GM21619 (cell line): ENCODE results near the gene TBC1D1.

ENCODE experiments used
- ATAC-seq: cut with Tn5 transposase; IDR thresholded peaks from one replicate; pipeline ENCODE4 v1.9.1; 2021; ENCODE audit not compliant: unreplicated experiment

TBC1D1 gene

DNA sequence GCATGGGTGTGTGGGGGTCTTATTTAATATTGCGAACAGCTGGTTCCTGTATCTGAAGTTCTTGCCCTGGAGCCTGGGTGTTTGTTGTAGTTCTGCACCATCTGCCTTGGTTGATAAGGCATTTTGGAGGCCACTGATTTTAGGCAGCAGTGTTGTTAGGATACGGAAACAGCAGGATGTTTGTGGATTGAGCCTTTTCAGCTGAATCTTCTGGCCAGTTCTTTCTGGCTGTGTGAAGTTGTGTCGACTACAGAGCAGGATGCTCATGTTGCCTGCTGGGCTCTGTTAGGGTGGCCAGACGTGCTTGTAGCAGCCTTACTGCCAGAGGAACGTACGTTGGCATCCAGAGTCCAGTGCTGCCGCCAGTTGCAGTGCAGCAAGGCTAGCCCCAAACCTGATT, 203.5 kb downstream of the TBC1D1 start:
- no peak for ATAC-seq

DNA sequence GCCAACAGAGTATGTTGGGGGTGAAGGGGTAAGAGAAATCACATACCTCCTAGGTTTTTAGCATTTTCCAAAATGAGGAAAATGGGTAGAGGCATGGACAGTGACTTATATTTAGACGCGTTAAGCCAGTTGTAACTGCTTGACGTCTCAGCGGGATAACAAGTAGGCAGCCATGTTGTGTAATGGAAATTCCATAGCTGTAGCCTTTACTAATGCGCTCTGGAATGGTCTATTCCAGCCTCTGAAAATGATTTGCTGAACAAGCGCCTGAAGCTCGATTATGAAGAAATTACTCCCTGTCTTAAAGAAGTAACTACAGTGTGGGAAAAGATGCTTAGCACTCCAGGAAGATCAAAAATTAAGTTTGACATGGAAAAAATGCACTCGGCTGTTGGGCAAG, 204.8 kb downstream of the TBC1D1 start:
- no peak for ATAC-seq

DNA sequence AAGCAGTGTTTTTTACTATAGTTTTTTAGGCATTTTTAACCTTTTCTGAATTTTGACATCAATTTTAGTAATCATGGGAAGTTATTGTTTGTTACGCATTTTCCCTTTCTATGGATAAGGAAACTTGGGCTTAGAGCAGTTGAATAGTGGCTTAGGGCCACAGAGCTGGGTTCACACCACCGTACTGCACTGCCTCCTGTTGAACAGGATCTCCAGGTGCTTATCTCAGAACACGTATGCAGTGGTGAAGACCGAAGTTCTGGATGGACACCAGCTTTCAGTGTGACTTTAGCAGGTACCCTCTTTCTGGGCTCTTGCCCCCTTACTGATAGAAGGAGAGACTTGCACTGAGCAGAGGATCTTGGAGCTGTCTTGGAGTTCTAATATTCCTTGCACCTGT, 206.9 kb downstream of the TBC1D1 start:
- ATAC-seq: no peak

GRCh38 chr4:38099020-38099600, 208.2 kb downstream of the TBC1D1 start:
- no peak for ATAC-seq

GRCh38 chr4:38099908-38100407, 209.1 kb downstream of the TBC1D1 start:
- no peak for ATAC-seq

DNA sequence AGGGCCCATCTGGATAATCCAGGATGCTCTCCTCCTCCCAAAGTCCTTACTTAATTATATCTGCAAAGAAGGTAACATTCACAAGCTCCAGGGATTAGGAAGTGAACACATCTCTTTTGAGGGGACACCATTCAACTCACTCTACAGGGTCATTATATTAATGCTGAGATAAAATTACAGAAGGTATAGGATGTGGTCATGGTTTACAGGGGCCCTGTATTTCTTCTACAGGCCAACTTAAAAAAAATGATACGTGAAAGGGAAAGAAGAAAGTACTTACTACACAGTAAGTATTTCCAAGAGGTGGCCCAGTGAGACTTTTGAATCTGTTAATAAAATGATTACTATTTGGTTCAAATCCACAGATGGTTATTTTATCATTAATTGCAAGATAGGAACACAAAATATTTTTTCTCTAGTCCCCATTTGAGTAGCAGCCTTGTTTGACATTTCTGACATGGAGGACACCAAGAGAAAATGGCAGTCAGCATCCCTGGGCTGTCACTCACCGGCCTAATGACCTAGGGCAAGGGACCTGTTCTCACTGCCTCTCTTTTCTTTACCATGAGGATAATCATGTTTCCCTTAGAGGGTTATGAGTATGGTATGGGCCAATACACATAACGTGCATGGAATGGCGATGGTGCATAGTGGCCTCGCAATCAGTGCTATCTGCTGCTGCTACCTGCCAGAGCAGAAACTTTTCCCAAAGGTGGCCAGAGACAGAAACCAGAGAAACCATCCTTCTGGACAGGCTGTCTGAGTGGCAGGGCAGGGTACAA, 209.8 kb downstream of the TBC1D1 start:
- ATAC-seq: no peak

DNA sequence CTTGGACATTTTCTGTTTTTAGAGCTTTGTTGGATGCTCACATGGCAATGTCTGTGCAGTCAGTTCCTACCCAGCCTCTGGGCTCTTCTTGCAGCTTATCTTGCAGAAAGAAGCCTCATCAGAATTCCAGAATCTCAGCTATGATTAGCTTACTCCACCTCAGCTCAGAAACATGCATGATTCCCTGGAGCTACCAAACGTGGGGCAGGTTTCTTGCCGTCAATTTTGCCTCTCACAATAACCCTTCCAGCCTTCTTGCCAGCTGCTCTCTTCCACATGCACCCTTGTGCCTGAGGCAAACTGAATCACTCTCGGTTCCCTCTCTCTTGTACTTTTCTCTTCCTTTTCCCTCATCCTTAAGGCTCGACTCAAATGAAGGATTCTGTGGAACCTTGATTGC, 210.7 kb downstream of the TBC1D1 start:
- ATAC-seq: no peak

DNA sequence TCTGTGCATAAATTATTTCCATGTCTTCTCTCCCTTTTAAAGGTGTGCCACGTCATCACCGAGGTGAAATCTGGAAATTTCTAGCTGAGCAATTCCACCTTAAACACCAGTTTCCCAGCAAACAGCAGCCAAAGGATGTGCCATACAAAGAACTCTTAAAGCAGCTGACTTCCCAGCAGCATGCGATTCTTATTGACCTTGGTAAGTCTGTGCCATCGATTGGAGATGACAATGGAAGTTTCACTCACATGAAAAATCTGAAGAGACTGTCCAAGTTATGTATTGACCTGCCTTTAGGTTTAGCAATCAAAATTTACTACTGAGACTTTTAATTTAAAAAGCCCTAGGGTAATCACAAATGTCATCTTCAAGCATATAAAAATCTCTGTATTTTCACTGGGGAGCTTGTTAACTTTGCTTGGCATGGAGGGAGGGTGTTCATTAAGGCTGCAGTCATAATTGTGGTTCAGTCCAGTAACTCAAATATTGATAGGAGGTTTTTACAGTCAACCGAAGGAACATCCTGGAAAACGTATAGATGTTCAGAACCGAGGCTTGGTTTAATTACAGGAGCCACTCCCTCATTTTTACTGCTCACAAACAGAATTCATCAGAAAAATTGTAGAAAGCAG, 212.2 kb downstream of the TBC1D1 start:
- no peak for ATAC-seq

- peak; percentile 97 for ATAC-seq
Observed at GRCh38 chr4:38105475-38106220, 214.8 kb downstream of the TBC1D1 start.

- no peak for ATAC-seq
Observed at GRCh38 chr4:38106311-38106710, 215.4 kb downstream of the TBC1D1 start.

DNA sequence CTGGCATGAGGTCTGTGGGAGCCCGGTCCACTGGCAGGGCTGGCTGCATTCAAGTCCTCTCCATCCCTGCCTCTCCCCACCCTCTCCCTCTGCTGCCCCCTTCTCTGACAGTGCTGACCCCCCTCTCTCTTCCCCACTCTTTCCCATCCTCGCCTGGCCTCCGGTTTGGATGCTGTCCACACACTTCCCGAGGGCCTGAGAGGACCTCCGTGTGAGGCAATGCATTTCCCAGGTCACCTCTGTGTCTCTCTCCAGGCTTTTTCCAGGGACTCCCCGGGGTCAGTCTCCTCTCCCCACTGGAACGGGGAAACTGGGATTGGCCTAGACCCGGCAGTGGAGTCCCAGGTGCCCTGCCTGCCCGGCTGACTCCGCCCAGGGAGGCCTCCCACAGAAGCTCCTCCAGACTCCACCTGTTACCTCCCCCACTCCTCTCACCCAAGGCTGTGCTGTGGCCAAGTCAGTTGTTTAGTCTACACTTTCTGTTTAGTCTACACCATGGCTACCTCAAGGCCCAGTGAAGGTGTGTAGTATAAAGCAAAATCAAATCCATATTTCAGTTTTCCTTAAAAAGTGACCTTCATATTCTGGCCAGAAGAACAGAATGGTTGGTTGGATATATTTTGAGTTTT, 216.1 kb downstream of the TBC1D1 start:
- ATAC-seq: no peak

DNA sequence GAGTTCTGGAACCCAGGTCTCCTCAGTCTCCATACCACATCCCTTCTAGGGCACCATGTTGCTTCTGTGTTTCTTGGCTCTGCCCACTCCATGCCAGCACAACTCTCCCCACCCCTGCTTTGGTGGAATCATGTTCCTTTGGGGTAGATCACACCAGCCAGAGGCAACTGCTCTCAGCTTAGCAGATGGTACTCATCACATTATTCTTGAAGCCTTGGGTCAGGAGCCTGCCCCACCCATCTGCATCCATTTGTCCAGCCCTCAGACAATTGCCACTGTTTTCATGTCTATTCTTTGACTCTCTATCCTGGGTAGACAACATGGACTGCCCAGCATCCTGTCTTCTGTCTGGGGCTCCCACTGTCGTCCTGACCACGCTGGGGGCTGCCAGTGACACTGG, 216.9 kb downstream of the TBC1D1 start:
- ATAC-seq: no peak

DNA sequence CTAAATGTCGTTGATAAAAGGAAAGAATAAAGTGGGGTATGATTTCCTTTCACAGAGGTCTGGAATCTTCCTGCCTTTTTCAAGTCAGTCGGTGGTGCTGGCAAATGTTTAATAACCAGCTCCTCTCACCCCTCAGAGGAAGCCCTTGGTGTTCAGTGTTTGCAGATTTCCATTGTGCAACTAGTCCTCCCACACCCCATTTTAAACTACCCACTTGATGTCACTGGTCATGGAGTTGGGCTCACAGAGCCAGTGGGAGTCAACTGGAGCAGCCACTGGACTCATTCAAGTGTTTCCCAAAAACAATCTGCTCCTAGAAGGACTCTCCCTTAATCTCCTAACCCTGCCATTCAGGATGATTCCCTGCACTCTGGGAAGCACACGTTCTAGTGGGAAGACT, 218.5 kb downstream of the TBC1D1 start:
- no peak for ATAC-seq

GRCh38 chr4:38109896-38110295, 219.0 kb downstream of the TBC1D1 start:
- ATAC-seq: no peak

GRCh38 chr4:38111024-38111423, 220.1 kb downstream of the TBC1D1 start:
- no peak for ATAC-seq

GRCh38 chr4:38111717-38112116, 220.8 kb downstream of the TBC1D1 start:
- ATAC-seq: no peak

DNA sequence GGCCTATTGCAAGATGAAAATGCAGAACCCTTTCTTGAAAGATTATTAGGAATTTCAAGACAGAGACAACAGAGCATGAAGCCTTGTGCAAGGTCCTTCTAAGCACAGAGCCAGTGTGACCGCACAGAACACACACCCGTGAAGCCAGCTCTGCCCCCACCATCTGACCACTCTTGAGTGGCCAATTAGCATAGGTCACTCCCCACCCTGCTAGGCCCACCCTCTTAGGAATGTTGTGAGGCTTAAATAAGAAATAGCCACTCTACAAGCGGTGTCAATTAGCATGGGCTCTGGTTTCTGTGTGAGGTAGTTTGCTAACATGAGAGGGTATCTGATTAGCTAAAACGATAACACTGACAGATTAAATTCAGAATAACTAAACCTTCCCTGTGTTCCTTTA, 222.2 kb downstream of the TBC1D1 start:
- no peak for ATAC-seq

GRCh38 chr4:38113551-38113950, 222.7 kb downstream of the TBC1D1 start:
- ATAC-seq: no peak

GRCh38 chr4:38114386-38115150, 223.7 kb downstream of the TBC1D1 start:
- ATAC-seq: no peak

GRCh38 chr4:38115601-38116000, 224.7 kb downstream of the TBC1D1 start:
- no peak for ATAC-seq
